Keratinocyte (primary cell): ENCODE data around the gene MIOX. TPM values are rescaled to one million over a fixed set of nuclear protein-coding genes. Genes with fewer than 3 reads are reported as not detected.

ENCODE experiments used
- DNase-seq: peaks from one replicate; pipeline ENCODE4 v3.0.0-alpha.2; 2011; ENCODE audit warnings: low read depth, missing footprints, low spot score
- FAIRE-seq: peaks from 2 replicates; lab custom pipeline; 2011; peaks lifted over from hg19 to GRCh38; lab: Jason Lieb, UNC
- H2AFZ ChIP-seq: 2 replicates; pipeline ENCODE4 v1.6.0; 2012; ENCODE audit warnings: low read length, control low read depth, inconsistent platforms; ENCODE audit not compliant: control insufficient read depth
- H3K27ac ChIP-seq: 2 replicates; pipeline ENCODE4 v1.5.1; 2011; ENCODE audit warnings: low read length; ENCODE audit not compliant: control insufficient read depth, insufficient read depth
- H3K27me3 ChIP-seq: 3 replicates; pipeline ENCODE4 v1.6.0; 2011; ENCODE audit warnings: low read length; ENCODE audit not compliant: control insufficient read depth, insufficient read depth; ENCODE audit errors: extremely low read depth
- H3K36me3 ChIP-seq, 2 experiments: 2 replicates in 1 of 2; 3 replicates in 1 of 2; pipeline ENCODE4 v1.5.1; 2011; ENCODE audit warnings: low read length in 2 of 2, mild to moderate bottlenecking in 1 of 2; ENCODE audit not compliant: control insufficient read depth in 2 of 2, insufficient read depth in 2 of 2; ENCODE audit errors: extremely low read depth in 1 of 2
- H3K4me1 ChIP-seq: 3 replicates; pipeline ENCODE4 v1.5.1; 2011; ENCODE audit warnings: low read length; ENCODE audit not compliant: control insufficient read depth, insufficient read depth; ENCODE audit errors: extremely low read depth
- H3K4me2 ChIP-seq: 3 replicates; pipeline ENCODE4 v1.6.0; 2011; ENCODE audit warnings: low read depth, low read length; ENCODE audit not compliant: control insufficient read depth, insufficient read depth; ENCODE audit errors: extremely low read depth
- H3K4me3 ChIP-seq, 3 experiments: fragments of 200-600 bp in 1 of 3; sonication (generic) in 1 of 3; 2 replicates in 2 of 3; 3 replicates in 1 of 3; pipeline ENCODE4 v1.5.1; 2011 to 2016; ENCODE audit warnings: low read length in 3 of 3, mild to moderate bottlenecking in 3 of 3, control low read depth in 2 of 3, inconsistent platforms in 1 of 3, low read depth in 1 of 3, mixed read lengths in 1 of 3, mixed run types in 1 of 3, moderate library complexity in 1 of 3; ENCODE audit not compliant: control insufficient read depth in 2 of 3, insufficient read depth in 2 of 3; ENCODE audit errors: extremely low read depth in 1 of 3
- H3K79me2 ChIP-seq: 2 replicates; pipeline ENCODE4 v1.6.0; 2012; ENCODE audit warnings: low read length; ENCODE audit not compliant: control insufficient read depth, insufficient read depth
- H3K9ac ChIP-seq: 3 replicates; pipeline ENCODE4 v1.6.0; 2011; ENCODE audit warnings: low read length; ENCODE audit not compliant: control insufficient read depth, insufficient read depth; ENCODE audit errors: extremely low read depth
- H3K9me1 ChIP-seq: 3 replicates; pipeline ENCODE4 v1.6.0; 2011; ENCODE audit warnings: low read length; ENCODE audit not compliant: control insufficient read depth, insufficient read depth; ENCODE audit errors: extremely low read depth
- H3K9me3 ChIP-seq: 2 replicates; pipeline ENCODE4 v1.5.1; 2012; ENCODE audit warnings: low read depth, low read length; ENCODE audit not compliant: control insufficient read depth
- H4K20me1 ChIP-seq: 3 replicates; pipeline ENCODE4 v1.6.0; 2011; ENCODE audit warnings: low read length; ENCODE audit not compliant: control insufficient read depth, insufficient read depth; ENCODE audit errors: extremely low read depth
- EZH2 ChIP-seq: IDR thresholded peaks from one replicate; pipeline ENCODE4 v1.6.1; 2012; ENCODE audit warnings: inconsistent platforms, mild to moderate bottlenecking, low read length, moderate library complexity
- dilution Hi-C: fragments of 300-500 bp; cut with MboI; formaldehyde crosslinking; loops from one replicate; pipeline ENCODE4 v1.7.0; 2020; ENCODE audit warnings: low sequenced_read_pairs; ENCODE audit not compliant: extremely low pct_ligation_motif_present
- polyA plus RNA-seq, 5 experiments: library from polyadenylated mRNA; depleted of rRNA in 3 of 5; stranded (reverse) in 3 of 5; stranded (forward) in 1 of 5; unstranded in 1 of 5; fragments of >200 nt; gene quantifications; 1 replicate in 1 of 5; 2 replicates in 3 of 5; 3 replicates in 1 of 5; pipeline versions ENCODE4 v1.2.1 to v1.2.3, GENCODE V29; 2011 to 2012; ENCODE audit warnings: missing spikeins in 2 of 5, low read depth in 1 of 5, low replicate concordance in 1 of 5
- TF ChIP-seq, protein P1 (sequence below), 3 experiments: IDR thresholded peaks in 1 of 3; conservative IDR thresholded peaks in 1 of 3; optimal IDR thresholded peaks in 1 of 3; 2 replicates in 2 of 3; 3 replicates in 1 of 3; pipeline versions ENCODE3 to v1.5.1; 2011; ENCODE audit warnings: low read length in 3 of 3, mild to moderate bottlenecking in 3 of 3, moderate library complexity in 2 of 3, control low read depth in 1 of 3, inconsistent platforms in 1 of 3; ENCODE audit not compliant: insufficient read depth in 2 of 3; ENCODE audit errors: extremely low read depth in 1 of 3

The MIOX gene
- polyA plus RNA-seq, 1 donor (not counting 4 experiments of a cell fraction or from before 2014, with no cell fraction given) = not detected

DNA sequence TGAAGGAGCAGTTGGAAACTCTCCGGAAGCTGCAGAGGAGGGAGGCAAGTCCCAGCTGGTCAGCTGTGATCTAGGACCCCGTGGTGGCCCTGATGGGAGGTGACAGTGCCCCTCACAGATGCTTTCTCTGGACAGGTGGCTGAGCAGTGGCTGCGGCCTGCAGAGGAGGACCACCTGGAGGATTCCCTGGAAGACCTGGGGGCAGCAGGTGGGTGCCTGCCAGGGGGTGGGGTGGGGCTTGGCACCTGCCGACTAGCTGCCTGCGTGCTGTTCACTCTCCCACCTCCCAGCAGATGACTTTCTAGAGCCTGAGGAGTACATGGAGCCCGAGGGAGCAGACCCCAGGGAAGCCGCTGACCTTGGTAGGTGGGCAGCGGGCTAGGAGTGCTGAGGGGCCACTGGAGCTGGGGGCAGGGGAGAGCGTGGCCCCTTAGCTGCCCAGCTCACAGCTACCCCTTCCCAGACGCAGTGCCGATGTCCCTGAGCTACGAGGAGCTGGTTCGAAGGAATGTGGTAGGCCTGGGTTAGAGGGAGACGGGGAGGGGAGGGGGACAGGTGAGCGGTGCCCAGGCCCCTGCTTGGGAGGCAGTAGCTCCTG is 35.6 kb downstream of the MIOX start:
- no peak overlapping the region for H2AFZ ChIP-seq
- no peaks in the 10 kb centered on the region for H3K27me3 ChIP-seq
- no peaks in the 10 kb centered on the region for H3K9me1 ChIP-seq
- TF ChIP-seq EZH2 = no peak
- TF ChIP-seq, protein P1, sequence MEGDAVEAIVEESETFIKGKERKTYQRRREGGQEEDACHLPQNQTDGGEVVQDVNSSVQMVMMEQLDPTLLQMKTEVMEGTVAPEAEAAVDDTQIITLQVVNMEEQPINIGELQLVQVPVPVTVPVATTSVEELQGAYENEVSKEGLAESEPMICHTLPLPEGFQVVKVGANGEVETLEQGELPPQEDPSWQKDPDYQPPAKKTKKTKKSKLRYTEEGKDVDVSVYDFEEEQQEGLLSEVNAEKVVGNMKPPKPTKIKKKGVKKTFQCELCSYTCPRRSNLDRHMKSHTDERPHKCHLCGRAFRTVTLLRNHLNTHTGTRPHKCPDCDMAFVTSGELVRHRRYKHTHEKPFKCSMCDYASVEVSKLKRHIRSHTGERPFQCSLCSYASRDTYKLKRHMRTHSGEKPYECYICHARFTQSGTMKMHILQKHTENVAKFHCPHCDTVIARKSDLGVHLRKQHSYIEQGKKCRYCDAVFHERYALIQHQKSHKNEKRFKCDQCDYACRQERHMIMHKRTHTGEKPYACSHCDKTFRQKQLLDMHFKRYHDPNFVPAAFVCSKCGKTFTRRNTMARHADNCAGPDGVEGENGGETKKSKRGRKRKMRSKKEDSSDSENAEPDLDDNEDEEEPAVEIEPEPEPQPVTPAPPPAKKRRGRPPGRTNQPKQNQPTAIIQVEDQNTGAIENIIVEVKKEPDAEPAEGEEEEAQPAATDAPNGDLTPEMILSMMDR (optimal IDR thresholded peaks at IDR 0.05 in 1 of 3, IDR thresholded peaks at IDR 0.05 in 1 of 3, conservative IDR thresholded peaks at IDR 0.05 in 1 of 3; ENCODE audit: extremely low read depth in 1 of 3, insufficient read depth in 2 of 3, low read length in 3 of 3) = no peak
- H3K4me1 ChIP-seq = peaks cover 16% of the 10 kb centered on the region
- H3K4me3 ChIP-seq = no peak overlapping the region
- H4K20me1 ChIP-seq = no peaks in the 10 kb centered on the region
- no peak overlapping the region for H3K9ac ChIP-seq
- dilution Hi-C loops = no loop called here
- no peak overlapping the region for H3K27ac ChIP-seq
- H3K79me2 ChIP-seq = peaks cover 24% of the 10 kb centered on the region
- no peaks in the 10 kb centered on the region for H3K9me3 ChIP-seq
- H3K36me3 ChIP-seq = peaks cover 22 to 33% of the 10 kb centered on the region in 2 experiments
- FAIRE-seq = no peak
- no peak for DNase-seq
- H3K4me2 ChIP-seq = no peak overlapping the region

DNA sequence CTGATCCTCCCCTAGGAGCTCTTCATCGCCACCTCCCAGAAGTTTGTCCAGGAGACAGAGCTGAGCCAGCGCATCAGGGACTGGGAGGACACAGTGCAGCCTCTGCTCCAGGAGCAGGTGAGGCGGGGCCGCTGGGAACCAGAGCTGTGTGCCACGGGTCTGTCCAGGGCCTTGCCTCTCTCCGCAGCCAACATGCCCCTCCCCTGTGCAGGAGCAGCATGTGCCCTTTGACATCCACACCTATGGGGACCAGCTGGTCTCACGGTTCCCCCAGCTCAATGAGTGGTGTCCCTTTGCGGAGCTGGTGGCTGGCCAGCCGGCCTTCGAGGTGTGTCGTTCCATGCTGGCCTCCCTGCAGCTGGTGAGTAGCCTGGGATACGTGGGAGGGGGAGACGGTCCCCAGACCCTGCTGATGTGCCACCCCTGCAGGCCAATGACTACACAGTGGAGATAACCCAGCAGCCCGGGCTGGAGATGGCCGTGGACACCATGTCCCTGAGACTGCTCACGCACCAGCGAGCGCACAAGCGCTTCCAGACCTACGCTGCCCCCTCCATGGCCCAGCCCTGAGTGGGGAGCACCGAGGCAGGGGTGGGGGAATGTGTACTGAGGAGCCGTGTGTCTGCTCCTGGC is 36.3 kb downstream of the MIOX start:
- Histone ChIP-seq H3K36me3 (peaks cover 22 to 33% of the 10 kb centered on the region in 2 experiments), H3K79me2 (peaks cover 24% of the 10 kb centered on the region), H3K27ac (no peak overlapping the region), H3K4me1 (peaks cover 16% of the 10 kb centered on the region), H3K27me3 (no peaks in the 10 kb centered on the region), H3K4me2 (no peak overlapping the region), H4K20me1 (no peaks in the 10 kb centered on the region), H3K9ac (no peak overlapping the region), H2AFZ (no peak overlapping the region), H3K4me3 (no peak overlapping the region), H3K9me1 (no peaks in the 10 kb centered on the region), H3K9me3 (no peaks in the 10 kb centered on the region)
- dilution Hi-C loops = no loop called here
- FAIRE-seq (no peak), DNase-seq (no peak)
- TF ChIP-seq, protein P1 (optimal IDR thresholded peaks at IDR 0.05 in 1 of 3, IDR thresholded peaks at IDR 0.05 in 1 of 3, conservative IDR thresholded peaks at IDR 0.05 in 1 of 3; ENCODE audit: extremely low read depth in 1 of 3, insufficient read depth in 2 of 3, low read length in 3 of 3) = no peak
- no peak for TF ChIP-seq EZH2
